ENCODE data around the gene WASHC2C.
"Not testable (repeated sequence)": the region's sequence is repeated elsewhere in the genome, so short reads cannot be mapped to it uniquely, and the experiment has no call there.

DNA sequence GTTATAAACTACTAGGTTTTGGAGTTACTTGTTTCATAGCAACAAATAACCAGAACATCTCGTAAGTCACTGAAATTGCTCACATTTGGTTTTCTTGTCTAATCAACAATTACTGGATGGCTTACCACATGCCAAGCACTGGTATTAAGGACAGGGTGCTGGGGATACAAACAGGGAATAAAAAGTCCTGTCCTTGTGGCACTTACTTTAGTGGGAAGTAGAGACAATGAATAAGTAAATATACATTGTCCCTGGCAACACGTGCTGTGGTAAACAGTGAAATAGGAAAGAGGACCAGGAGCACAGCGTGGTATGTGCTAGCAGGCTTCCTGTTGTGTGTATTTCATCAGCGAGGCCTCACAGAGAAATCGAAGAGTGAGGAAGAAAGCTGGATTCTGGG, 15.8 kb upstream of the WASHC2C start:
- TF ChIP-seq, protein P1, sequence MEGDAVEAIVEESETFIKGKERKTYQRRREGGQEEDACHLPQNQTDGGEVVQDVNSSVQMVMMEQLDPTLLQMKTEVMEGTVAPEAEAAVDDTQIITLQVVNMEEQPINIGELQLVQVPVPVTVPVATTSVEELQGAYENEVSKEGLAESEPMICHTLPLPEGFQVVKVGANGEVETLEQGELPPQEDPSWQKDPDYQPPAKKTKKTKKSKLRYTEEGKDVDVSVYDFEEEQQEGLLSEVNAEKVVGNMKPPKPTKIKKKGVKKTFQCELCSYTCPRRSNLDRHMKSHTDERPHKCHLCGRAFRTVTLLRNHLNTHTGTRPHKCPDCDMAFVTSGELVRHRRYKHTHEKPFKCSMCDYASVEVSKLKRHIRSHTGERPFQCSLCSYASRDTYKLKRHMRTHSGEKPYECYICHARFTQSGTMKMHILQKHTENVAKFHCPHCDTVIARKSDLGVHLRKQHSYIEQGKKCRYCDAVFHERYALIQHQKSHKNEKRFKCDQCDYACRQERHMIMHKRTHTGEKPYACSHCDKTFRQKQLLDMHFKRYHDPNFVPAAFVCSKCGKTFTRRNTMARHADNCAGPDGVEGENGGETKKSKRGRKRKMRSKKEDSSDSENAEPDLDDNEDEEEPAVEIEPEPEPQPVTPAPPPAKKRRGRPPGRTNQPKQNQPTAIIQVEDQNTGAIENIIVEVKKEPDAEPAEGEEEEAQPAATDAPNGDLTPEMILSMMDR (conservative IDR thresholded peaks at IDR 0.05 in 1 of 2, IDR thresholded peaks at IDR 0.05 in 1 of 2; ENCODE audit: extremely low read depth in 1 of 2, insufficient read depth in 1 of 2, low read depth in 1 of 2, low read length in 2 of 2): not testable (repeated sequence)
- not testable (repeated sequence) for TF ChIP-seq EZH2 (IDR thresholded peaks at IDR 0.05; ENCODE audit: borderline replicate concordance, low read length)

Measured in mammary epithelial cell (primary cell).